ENCODE measurements around the gene ABR.

DNA sequence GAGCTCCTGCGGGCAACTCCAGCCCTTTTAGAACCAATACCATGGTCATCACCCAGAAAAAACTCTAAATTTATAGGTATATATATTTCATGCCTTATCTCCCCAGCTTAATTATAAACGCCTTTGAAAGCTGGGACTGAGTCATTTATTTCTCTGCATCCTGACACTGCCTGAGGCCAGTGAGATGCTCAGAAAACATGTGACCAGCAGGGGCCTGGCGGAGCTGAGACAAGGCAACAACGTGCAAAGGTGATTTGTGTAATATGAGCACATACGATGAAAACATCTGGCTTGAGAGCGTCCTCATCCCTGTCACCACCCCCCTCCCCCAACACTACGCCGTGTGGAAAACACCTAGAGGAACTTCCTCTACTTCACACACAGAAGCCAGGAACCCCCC is 222.9 kb downstream of the ABR start:
- no peak for TF ChIP-seq JUND (IDR thresholded peaks at IDR 0.05; ENCODE audit: low read length)
- no peak for TF ChIP-seq GABPA (IDR thresholded peaks at IDR 0.05; ENCODE audit: borderline replicate concordance, insufficient read depth, low read length)
- TF ChIP-seq POLR2A (IDR thresholded peaks at IDR 0.05; ENCODE audit: control extremely low read depth in 1 of 2, low read depth in 2 of 2, low read length in 2 of 2) = no peak
- TF ChIP-seq, protein P1, sequence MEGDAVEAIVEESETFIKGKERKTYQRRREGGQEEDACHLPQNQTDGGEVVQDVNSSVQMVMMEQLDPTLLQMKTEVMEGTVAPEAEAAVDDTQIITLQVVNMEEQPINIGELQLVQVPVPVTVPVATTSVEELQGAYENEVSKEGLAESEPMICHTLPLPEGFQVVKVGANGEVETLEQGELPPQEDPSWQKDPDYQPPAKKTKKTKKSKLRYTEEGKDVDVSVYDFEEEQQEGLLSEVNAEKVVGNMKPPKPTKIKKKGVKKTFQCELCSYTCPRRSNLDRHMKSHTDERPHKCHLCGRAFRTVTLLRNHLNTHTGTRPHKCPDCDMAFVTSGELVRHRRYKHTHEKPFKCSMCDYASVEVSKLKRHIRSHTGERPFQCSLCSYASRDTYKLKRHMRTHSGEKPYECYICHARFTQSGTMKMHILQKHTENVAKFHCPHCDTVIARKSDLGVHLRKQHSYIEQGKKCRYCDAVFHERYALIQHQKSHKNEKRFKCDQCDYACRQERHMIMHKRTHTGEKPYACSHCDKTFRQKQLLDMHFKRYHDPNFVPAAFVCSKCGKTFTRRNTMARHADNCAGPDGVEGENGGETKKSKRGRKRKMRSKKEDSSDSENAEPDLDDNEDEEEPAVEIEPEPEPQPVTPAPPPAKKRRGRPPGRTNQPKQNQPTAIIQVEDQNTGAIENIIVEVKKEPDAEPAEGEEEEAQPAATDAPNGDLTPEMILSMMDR (IDR thresholded peaks at IDR 0.05; ENCODE audit: control extremely low read depth in 1 of 3, insufficient read depth in 1 of 3, low read depth in 1 of 3, low read length in 3 of 3) = no peak
- TF ChIP-seq HDAC6 (IDR thresholded peaks at IDR 0.05; ENCODE audit: low read depth, low read length) = no peak
- TF ChIP-seq, protein P2, sequence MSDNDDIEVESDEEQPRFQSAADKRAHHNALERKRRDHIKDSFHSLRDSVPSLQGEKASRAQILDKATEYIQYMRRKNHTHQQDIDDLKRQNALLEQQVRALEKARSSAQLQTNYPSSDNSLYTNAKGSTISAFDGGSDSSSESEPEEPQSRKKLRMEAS (IDR thresholded peaks at IDR 0.05) = no peak
- TF ChIP-seq POLR2AphosphoS5 (IDR thresholded peaks at IDR 0.05; ENCODE audit: low read depth, low read length) = no peak
- TF ChIP-seq, protein P3, sequence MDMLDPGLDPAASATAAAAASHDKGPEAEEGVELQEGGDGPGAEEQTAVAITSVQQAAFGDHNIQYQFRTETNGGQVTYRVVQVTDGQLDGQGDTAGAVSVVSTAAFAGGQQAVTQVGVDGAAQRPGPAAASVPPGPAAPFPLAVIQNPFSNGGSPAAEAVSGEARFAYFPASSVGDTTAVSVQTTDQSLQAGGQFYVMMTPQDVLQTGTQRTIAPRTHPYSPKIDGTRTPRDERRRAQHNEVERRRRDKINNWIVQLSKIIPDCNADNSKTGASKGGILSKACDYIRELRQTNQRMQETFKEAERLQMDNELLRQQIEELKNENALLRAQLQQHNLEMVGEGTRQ (IDR thresholded peaks at IDR 0.05; ENCODE audit: low read length) = no peak
- TF ChIP-seq EZH2 (IDR thresholded peaks at IDR 0.05; ENCODE audit: low read depth, low read length, severe bottlenecking) = no peak
